Stimulated activated CD4-positive, alpha-beta T cell treated with anti-CD3 and anti-CD28 coated beads, Interleukin-12 subunit alpha, Interleukin-12 subunit beta, amount 100 ng/mL, for 4 hours (primary cell): ENCODE data around the gene MYOD1.

Experiments
- DNase-seq: peaks from one replicate; pipeline ENCODE4 v3.0.0-alpha.2; 2020

The MYOD1 gene

DNA sequence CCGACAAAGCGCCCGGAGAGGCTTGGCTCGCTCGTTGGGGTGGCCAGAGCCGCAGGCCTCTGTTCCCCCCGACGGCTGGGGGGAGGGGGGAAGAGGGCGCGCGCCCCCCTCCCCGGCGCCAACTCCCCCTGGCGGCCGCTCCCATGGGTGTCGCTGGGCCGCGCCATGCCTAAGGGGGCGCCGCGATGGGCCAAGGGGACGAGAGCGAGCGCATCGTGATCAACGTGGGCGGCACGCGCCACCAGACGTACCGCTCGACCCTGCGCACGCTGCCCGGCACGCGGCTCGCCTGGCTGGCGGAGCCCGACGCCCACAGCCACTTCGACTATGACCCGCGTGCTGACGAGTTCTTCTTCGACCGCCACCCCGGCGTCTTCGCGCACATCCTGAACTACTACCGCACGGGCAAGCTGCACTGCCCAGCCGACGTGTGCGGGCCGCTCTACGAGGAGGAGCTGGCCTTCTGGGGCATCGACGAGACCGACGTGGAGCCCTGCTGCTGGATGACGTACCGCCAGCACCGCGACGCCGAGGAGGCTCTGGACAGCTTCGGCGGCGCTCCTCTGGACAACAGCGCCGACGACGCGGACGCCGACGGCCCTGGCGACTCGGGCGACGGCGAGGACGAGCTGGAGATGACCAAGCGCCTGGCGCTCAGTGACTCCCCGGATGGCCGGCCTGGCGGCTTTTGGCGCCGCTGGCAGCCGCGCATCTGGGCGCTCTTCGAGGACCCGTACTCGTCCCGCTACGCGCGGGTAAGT, 16.6 kb downstream of the MYOD1 start:
- DNase-seq, result no peak

GRCh38 chr11:17736579-17736893, 17.2 kb downstream of the MYOD1 start:
- DNase-seq, result no peak

- no peak for DNase-seq
Observed at GRCh38 chr11:17736930-17737817, 17.8 kb downstream of the MYOD1 start.

DNA sequence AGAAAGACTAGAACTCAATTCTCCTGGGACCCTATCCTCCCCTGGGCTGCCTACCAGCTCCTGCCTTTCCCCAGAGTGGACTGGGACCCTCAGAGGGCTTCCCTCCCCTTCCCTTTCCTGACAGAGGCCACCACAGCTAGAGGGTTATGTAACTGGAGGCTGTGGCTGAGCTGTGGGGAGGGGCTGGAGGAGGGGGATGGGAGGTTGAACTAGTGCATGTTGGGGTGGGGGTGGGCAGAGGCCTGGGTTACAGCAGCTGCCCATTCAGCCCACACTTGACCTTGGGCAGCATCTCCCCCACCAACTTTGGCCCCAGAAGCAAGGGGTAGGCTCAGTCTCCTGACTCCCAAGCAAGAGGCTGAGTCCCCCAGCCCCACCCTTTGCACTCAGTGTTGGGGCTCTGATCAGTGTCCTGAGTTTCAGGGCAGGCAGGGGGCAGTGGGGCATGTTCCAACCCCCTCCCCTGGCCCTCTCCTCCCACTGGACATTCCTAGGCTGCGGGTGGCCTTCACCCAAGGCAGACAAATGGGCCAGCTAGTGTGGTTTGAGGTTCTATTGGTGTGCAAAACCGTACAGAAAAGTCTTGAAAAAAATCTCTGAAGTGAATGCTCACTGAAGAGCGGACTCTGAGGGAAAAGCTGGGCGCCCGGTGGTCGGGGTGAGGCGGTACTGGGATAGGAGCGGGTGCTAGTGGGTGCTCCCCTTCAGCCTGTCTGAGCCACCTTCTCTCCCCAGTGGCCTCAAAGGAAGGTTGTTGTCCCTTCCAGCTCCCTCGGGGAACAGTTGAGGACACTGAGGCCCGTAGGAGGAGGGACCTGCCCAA, 19.0 kb downstream of the MYOD1 start:
- DNase-seq, result no peak

DNA sequence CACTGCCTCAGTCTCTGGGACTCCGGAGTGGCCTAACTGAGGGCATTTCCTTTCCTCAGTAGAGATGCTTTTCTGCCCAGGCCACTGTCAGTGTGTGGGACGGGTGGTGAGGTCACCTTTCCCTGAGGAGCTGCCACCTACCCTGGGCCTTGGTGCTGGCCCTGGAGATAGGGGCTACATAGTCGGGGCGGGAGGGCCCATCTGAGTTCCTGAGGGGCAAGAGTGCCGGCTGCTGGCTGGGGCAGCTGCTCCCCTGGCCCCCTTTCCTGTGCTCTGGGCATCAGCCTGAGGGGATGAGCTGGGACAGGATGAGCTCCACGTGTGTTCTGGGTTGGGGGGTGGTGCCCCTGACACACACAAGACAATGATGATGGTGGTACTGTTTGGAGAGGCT, 20.6 kb downstream of the MYOD1 start:
- no peak for DNase-seq

GRCh38 chr11:17740649-17741235, 21.4 kb downstream of the MYOD1 start:
- no peak for DNase-seq

GRCh38 chr11:17741487-17741886, 22.1 kb downstream of the MYOD1 start:
- DNase-seq, result no peak

GRCh38 chr11:17742019-17742418, 22.6 kb downstream of the MYOD1 start:
- no peak for DNase-seq

- DNase-seq, result no peak
Observed at GRCh38 chr11:17743026-17743807, 23.8 kb downstream of the MYOD1 start.

DNA sequence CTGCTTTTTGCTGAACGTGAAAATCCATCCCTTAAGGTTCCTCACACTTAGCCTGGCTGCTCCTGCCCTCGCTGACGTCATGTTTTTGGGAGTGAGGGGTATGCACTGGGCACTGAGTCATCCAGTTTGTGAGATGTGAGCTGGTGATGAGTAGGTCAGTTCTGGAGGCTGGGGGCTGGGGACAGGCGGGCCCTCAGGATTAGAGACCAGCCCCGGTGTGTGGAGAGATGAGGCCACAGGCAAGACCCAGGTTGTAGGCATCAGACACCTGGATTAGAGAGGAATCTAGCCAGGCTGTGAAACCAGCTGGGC, 24.4 kb downstream of the MYOD1 start:
- no peak for DNase-seq

DNA sequence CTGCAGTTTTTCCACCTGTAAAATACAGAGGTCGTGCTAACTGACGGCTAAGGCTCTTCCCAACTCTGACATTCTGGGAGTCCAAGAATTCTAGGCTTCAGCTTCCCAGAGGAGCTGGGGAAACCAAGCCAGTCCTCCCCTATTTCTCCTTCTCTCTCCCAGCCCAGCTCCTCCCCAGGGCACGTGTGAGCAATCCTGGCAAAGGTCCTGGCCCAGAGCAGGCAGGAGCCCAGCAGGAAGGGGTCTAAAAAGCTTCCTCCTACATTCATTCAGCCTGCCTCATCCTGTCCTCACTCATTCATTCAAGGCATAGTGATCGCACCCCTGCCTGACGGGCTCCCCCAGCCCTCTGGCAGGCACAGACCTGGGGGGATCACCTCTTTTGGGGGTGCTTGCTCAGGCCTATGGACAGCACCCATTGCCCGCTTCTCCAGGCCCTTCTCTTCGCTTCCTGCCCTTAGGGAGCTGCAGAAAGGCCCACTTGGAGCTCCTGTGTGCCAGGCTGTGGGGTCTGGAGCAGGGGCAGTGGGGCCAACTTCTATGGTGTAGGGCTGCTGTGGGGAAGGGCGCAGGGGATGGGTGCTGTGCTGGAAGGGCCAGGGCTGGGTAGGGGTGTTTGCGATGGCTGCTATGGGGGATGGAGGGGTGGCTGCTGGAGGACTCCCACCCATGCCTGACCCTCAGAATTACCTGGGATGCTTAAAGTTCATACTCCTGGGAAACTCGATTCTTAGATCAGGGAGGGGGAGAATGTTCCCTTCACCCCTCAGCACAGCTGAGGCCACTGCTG, 25.0 kb downstream of the MYOD1 start:
- no peak for DNase-seq

DNA sequence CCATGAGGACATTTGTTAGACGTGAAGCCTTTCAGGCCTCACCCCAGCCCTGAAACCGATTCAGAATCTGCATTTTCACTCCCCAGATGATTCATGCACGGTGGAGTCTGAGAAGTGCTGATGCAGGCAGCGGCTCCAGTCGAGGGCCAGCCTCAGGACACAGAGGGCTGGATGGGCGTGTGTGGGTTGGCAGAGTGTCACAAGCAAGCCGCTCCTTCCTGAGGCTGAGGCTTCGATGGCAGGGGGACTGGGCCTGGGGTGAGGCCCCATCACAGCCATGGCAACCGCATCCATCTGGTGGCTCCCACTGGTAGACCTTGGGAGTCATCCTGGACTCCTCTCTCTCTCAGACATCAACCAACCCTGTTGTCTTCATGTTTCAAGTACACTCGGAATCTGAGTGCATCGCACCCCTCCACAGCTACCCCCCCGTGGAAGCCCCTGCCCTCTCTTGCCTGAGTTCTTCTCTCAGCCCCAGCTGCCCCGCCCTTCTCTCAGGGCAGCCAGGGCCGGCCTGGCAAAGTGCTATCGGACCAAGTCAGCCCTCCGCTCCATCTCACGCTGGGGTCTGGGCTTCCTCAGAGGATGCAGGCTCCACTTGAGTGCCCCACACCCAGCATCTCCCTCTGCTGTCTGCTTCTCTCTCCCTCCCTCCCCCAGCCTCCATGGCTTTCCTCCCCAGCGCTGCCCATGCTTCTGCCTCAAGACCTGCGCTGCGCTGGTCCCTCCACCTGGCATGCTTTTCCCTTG, 25.8 kb downstream of the MYOD1 start:
- no peak for DNase-seq

- no peak for DNase-seq
Observed at GRCh38 chr11:17746096-17746495, 26.7 kb downstream of the MYOD1 start.

DNA sequence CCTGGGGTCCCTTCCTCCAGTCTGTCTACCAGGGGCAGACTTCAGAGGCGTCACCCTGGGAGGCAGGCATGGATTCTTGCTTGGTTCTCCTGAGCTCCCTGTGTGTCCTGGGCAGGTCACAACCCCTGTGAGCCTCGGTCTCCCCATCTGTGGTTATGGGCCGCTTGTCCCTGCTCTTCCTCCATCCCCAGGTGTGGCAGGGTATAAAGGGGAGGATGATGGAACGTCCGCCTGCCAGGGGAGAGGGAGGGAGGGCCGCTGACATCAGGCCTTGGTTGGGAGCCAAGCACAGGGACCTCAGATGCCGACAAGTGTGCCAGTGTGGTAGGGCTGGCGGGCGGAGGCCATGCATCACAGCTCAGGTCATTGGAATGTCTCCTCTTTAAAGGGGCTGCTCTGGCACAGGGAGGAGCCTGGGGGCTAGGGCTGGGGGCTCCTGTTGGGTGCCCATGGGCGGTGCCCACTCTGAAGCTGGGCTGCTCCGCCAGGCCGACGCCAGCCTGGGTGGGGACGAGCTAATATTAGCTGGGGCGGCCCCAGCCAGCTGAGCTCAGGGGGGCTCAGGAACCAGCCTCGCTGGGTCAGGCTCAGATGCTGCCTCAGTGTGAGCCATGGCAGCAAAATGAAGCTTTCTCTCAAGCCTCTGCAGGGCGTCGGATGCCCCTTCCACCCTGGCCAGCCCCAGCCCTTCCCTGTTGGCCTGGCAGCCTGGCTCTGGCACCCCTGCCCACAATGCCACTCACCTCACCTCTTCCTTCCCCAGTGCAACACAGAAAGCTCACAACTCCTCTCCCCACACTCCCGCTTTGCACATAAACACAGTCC, 28.0 kb downstream of the MYOD1 start:
- no peak for DNase-seq

DNA sequence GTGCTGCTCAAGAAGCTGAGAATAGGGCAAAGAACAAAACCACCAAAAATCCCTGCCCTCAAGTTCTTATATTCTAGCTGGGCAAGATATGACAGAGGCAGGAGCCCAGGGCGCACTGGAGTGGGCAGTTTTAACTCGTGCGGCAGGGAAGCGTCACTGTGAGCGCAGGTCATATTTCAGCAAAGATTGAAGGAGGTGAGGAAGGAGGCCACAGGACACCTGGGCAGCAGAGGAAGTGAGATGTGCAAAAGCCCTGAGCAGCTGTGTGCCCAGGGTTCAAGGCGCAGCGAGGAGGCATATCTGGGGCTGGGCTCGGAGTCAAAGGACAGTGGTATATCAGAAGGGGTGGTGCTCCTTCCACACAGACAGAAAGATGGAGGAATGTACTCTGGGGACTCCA, 28.7 kb downstream of the MYOD1 start:
- no peak for DNase-seq

DNA sequence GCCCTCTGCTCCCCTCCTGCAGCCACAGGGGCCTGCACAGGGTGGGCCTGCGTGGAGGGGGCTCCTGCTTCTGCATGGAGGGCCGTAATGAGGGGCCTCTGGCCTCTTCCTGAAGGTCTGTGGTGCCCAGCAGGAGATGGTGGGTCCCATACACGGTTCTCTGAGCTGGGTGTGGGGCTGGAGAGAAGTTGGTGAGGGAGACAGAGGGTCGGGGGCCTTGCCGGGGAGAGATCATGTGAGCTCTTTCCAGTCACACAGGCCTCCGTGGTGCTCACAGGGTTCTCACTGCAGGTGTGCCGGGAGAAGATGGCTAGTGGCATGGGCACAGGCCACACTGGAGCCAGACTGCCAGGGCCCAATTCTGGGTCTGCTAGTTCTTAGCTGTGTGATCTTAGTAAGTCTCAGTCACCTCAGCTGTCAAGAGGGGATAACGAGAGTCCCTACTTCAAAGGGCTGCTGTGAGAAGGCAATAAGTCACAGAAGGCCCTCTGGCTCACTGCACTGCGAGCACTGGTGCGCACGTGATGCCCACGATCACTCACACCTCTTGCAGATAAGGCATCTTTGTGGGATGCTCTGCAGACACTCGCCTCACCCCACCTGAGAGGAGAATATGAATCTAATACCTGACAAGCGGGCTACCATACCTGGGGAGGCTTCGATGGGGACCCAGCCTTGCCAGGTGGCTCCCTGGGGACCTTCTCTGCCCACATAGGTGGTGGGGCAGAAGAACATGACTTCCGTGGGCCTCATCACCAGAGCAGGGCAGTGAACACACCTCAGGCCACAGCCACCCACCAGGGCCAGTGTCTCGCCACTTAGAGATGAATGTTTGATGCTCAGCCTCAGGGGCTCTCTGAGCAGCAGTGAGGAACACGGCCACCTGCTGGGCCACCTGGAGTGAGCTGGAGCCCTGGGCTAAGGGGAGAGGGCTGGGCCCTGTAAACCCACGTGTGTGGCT, 29.7 kb downstream of the MYOD1 start:
- no peak for DNase-seq

DNA sequence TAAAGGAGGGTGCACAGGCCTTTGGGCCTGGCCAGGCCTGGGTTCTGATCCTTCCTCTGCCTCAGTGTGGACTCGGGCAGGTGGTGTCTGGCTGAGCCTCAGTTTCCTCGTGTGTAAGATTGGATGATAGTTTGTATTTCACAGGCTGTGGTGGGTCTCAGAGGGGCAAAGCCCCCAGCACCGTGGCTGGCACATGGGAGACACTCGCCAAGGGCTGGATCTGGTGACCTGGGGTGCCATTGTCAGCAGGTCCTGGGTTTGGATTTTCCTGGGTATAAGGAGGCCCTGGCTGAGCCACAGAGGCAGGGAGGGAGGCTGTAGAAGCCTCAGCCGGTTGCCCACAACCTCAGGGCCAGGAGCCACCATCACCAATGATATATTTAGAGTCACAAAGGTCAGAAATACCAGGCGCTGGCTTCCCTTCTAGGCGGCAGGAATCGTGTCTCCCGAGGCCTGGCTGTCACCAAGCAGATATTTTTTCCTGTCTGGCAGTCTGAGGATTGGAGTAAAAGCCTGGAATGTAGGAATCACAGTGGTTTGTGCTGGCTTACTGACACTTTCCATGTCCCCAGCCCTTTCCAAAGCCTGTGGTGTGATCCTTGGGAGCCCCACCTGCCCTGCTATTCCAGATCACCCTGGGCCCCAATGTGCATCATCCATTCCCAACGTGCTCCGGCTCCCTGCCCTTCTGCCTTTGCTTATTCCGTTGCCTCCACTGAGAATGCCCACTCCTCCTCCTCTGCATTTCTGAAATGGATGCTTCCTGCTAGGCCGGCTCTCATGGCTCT, 30.8 kb downstream of the MYOD1 start:
- no peak for DNase-seq

- no peak for DNase-seq
Observed at GRCh38 chr11:17750801-17751165, 31.4 kb downstream of the MYOD1 start.
